GM19025 (cell line): ENCODE data around the gene TBC1D5.
"Not testable (repeated sequence)": the region's sequence is repeated elsewhere in the genome, so short reads cannot be mapped to it uniquely, and the experiment has no call there.

ENCODE experiments used
- ATAC-seq: cut with Tn5 transposase; IDR thresholded peaks from one replicate; pipeline ENCODE4 v1.9.1; 2021; ENCODE audit warnings: mild to moderate bottlenecking, low read depth, moderate library complexity; ENCODE audit not compliant: unreplicated experiment

TBC1D5 gene

DNA sequence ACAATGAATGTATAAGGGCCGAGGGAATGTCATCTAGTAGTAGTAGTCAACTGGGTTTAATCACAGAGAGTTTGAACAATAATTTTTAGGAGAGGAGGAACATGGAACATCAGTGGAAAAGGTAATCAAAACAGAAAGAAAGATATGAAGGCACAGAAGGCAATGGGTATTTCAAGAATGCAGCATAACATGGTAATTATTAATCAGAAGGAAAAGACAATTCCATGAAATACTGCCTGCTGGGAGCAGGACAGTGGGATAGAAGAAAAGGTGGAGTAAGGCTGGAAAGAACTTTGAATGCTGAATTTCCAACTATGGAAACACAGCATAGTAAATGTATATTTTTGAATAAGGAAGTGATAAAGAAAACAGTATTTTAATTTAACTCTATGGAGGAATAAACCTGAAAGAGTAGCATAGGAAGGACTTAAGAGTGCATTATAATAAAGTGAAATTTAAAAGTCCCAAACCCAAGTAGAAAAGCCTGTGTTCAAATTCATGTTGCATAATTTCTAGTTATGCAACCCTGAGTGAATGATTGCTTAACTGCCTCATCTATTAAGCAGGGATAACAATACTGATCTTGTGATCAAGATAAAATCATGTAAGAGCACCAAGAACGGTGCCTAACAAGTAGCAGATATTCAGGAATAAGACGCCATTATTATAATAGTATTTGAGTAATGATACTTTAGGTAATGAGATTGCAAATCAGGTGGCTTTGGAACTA, 357.7 kb downstream of the TBC1D5 start:
- no peak for ATAC-seq

DNA sequence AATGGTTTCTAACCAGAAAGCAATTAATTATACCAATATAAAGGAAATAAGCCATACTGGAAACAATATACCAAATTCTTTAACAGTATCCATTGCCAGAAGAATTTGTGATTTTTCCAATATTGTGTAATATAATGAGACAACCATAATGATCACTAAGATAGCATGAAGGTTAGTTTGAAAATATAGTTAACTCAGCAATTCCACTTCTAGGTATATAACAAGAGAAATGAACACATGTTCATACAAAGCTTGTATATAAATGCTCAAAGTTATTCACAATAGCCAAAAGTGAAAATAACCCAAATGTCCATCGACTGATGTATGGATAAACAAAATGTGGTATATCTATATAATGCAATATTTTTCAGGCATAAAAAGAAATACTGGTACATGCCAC, 369.1 kb downstream of the TBC1D5 start:
- no peak for ATAC-seq

DNA sequence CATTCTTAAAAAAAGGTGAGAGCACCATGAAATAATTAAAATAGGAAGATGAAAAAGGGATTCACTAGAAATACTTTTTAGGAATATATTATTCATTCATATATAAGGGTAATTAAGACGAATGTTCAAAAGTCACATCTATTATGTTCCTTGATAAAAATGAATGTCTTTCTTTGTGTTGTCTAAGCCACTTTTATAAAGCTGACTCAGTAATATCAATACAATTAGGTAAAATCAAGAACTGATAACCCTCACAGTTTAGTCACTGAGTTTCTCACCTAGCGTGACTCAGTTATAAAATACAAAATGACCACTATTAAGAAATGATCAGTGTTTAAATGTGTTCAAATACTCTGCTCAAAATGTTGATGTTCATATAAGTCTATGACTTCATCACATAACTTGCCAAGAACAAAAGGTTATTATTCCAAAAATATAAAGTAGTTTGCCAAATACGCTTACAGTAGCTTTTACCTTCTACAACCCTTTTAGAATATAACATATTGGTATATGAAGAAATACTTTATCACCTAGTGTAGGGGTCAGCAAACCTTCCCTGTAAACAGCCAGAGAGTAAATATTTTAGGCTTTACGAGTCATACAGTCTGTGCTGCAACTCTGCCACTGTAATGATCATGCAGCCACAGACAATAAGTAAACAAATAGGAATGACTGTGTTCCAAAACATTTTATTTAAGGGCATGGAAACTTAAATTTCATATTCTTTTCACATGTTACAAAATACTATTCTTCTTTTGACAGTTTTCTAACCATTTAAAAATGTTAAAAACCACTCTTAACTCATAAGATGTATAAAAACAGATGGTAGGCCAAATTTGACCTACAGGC, 369.8 kb downstream of the TBC1D5 start:
- ATAC-seq = no peak

DNA sequence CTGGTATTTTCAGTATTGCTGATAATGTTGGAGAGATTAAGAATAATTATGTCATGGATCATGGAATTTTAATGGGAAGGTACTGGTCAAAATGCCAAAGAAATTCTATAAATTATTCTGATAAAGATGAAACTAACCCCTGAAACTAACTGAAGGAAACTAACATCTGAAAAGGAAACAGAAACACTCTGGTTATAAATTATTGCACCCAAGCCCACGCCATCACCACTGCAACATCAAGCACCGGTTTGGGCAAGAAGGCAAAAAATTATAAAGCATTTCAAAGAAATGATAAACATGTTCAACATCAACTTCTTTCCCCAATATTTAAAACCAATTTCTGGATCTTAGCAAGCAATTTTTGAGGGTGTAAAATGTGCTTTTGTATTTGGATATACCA, 372.5 kb downstream of the TBC1D5 start:
- no peak for ATAC-seq

DNA sequence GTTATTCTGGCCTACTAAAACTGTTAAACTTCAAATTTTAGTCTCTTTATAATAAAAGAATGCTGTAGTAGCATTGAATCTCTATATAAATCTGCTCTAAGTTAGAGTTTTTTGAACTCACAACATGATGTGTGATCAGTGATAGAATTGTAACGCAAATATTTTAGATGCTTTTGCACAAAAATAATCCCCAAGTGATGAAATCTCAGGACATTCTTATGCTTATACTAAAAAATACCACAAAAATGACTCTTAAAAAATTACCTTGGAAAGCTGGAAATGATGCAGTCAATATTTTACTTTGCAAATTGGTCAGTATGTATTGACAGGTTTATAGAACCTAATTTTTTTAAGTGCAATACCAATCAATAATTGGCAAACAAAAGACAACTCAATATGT, 375.3 kb downstream of the TBC1D5 start:
- ATAC-seq = no peak

DNA sequence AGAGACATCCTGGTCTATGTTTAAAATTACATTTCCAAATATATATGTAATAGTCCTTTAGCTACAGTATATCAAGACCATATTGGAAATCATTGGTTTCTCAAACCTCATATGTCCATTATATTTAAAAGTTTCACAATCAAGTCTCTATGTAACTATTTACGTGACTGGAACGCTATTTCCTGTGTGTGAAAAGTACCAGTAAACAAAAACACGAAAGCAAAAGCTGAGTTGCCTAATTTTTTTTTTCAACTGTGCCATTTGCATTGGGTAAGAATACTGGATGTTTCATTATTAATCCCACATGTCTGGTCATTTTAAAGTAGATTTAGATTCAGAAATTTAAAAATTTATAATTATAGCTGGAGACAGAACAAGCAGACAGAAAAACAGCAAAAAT, 381.4 kb downstream of the TBC1D5 start:
- no peak for ATAC-seq

DNA sequence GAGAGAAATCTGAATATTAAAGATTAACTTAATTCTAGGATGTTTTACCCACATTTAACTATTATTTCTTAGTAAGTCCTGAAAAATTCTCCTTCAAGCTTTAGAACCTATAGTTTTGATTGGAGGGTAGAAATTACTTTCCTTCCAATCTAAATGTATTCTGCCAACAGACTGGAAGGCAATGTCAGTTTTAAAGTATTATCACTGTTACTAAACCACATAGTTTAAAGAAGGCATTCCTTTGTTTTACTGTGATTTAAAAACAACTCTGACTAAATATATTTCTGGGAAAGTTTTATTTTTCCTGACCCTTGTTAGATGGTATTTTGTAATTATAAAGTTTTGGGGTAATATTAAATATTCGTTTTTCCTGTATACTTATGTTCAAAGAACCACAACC, 382.5 kb downstream of the TBC1D5 start:
- ATAC-seq = no peak

DNA sequence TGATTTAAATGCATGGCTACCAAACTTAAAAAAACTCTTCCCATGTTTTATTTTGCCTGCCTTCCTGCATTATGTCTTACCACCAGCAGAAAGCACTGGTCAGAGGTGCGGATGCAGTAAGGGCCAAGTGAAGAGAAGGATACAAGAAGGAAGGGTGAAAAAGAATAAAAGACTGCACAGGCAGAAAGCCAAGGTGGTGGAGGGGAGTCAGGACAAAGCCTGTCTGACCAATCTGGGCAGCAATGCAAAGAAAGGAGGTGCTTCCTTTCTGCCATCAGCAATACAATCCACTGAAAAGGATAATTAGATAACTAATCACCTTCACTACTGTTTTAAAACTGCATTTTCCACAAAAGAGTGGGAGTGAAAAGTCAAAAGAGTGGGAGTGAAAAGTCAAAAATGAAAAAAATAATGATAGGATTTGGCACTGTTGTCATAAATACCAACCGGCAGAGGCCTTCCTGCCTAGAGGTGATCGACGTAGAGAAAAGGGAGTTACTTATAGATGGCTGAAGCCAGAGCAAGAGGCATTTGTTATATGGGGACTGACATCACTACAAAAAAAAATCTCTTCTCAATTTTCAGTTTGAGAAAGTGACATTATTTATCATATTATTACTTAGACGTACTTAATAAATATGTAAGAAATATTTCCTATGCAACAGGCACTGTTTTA, 385.3 kb downstream of the TBC1D5 start:
- ATAC-seq = no peak

DNA sequence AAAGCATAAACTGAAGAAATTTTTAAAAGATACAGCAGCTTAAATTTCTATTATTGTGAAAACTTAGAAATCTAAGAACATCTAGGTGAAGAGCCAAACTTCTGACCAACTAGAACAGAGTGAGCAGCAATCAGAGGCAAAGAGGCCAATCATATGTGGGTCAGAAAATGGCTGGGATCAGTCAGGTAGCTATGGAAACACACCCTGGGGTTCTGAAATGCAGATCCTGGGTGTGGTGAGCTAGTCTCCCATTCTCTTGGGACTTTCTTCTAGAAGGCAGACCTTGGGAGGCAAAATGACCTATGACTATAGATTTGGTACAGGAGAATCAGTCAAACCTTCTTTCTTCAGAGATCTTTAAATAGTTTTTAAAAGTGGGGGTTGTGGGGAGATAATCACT, 385.8 kb downstream of the TBC1D5 start:
- no peak for ATAC-seq

DNA sequence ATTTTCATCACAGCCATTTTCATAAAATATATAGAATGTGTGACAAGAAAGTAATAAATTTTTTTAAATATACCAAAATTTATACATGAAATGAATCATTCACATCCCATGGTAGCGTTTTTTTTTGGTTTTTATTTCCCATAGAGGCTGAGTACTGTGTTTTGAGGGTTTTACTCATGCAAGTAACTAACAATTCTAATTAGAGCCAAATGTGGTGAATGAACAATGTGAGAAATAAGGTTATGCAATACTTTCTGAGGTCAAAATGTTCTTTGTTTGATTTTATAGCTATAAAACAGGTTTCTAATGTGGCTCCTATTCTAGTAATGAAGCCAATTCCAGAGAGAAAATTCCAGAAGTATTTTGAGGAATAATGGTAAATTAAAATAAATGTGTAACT, 386.8 kb downstream of the TBC1D5 start:
- no peak for ATAC-seq

DNA sequence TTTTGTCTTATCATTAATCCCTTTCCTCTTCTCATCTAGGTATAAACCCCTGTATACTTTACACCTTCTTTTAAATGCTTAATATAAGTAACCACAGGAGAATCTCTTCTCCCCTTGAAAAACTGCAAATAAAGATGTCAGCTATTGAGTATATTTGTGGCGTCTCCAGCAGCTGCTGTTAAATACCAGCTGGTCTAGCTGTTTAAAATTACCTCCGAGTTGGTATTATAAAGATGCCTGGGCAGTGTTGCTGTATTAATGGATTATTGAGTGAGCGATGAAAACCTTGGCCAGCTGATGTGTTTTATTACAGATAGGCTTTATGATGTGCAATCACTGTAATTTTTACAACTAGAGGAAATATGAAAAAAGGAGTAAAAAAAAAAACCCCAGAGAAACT, 388.1 kb downstream of the TBC1D5 start:
- no peak for ATAC-seq

DNA sequence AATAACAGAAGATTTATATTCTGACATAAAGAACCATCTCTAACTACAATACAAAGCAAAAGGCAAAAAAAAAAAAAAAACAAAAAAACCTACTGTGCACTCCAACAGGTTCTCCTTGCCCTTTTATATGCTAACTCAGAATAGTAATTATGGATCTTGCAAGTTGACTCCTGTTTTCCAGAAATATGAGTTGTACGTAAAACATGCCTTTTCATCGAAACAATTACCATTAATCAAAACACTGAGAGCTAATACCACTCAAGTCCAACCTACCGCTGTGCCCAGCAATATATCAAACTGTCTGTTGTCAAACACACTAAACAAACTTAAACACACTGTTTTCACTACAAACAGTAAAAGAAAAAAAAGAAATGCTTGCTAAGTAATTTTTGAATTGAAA, 389.8 kb downstream of the TBC1D5 start:
- no peak for ATAC-seq

DNA sequence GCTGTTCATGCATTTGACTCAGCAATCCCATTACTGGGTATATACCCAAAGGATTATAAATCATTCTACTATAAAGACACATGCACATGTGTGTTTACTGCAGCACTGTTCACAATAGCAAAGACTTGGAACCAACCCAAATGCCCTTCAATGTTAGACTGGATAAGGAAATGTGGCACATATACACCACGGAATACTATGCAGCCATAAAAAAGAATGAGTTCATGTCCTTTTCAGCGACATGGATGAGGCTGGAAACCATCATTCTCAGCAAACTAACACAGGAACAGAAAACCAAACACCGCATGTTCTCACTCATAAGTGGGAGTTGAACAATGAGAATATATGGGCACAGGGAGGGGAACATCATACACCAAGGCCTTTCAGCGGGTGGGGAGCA, 391.2 kb downstream of the TBC1D5 start:
- ATAC-seq = not testable (repeated sequence)

DNA sequence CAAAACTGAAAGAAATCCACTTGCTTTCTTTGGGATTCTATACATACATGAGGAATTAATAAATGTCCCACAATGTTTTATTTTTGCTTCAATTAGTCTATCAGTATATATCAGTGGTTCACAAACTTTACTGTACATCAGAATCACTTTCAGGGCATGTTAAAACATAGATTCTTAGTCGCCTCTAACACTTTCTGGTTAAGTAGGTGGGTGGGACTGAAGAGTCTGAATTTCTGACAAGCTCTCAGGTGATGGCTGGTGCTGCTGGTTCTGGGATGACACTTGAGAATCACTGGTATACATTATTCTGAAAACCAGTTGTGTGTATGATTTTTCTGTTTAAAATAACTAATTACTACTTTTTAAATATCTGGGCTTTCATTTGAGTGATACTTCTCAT, 393.3 kb downstream of the TBC1D5 start:
- no peak for ATAC-seq

DNA sequence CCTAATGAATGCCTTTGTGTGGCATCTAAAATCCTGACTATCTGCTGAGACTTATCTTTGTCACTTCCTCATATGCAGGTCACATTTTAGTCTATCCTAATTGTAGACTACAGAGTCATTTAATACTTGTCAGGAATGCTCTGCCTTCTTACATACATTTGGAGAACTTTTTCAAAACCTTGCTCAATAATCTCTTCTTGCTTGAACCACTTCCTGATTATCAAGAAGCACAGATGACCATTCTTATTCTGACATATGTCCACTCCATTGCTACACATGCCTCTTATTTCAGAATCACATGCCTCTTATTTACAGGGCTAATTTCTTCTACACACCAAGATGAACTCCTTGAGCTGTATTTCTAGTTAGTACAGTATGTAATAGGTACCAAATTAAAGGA, 400.3 kb downstream of the TBC1D5 start:
- no peak for ATAC-seq

DNA sequence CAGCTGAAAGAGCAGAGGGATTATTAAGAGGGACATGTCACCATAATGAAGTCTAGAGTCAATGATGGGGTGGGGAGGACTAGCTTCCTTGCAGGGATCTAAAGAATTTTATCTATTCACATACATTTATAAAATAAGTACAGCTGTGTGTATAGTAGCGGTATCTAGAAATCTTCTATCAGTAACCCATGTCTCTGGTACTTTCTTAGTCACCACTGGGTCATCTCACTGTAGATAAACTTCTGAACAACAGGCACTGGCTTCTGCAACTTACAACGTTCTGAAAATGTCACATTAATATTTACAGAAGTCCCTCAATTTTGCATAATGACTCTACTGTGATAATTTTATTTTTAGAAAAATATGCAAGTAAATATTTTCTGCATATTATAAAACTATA, 401.7 kb downstream of the TBC1D5 start:
- no peak for ATAC-seq

DNA sequence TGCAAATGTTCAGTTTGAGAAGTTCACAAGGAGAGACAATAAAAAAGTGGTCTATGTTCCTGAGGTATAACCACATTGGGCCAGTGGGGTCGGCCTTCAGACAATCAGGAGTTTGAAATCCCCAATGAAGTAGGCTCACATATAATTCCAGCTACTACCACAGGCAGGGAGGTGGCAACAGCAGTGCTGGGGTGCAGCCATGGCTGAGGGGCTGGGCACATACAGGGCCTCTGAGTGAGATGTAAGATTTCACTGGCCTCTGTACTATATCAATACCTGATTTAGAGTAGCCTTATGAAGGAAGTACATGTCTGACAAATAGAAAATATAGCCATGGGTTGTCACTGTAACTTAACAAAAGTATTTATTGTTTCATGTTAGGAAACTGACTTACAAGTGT, 402.2 kb downstream of the TBC1D5 start:
- ATAC-seq = no peak

DNA sequence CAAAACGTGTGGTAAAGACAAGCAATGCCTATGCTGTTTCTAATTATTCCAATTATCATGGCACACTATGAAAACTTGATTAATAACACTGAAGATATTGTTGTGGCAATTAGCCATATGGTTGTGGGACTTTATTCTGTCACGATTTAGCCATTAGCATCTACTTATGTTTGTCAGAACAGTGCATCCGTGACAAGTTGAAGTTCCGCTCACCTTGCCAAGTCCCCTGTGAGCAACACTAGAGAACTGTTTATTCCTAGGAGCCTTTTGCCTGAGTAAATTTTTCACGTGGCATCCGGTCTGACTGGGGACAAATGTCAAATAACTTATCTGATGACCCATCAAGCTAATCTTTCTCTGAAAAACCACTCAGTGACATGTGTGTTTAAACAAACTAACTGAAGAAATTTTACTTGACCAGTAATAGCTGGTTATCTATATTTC, 403.3 kb downstream of the TBC1D5 start:
- ATAC-seq = no peak

DNA sequence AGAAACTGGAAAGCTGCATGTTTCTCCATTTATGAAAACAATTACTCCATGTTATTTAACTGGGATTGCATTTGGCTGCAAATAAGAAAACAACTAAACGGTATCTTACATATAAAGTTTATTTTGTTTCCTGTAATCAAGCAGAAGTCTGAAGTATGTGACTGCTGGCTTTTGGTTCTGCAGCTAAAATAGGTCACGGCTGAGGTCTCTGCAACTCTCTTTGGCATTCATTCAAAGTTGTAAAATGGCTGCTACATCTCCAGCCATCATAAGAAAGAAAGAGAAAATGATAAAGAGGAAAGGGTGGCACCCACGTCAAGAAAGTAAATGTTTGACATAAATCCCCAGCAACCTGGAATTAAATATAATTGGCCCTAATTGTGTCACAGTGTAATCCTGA, 406.1 kb downstream of the TBC1D5 start:
- ATAC-seq = no peak

DNA sequence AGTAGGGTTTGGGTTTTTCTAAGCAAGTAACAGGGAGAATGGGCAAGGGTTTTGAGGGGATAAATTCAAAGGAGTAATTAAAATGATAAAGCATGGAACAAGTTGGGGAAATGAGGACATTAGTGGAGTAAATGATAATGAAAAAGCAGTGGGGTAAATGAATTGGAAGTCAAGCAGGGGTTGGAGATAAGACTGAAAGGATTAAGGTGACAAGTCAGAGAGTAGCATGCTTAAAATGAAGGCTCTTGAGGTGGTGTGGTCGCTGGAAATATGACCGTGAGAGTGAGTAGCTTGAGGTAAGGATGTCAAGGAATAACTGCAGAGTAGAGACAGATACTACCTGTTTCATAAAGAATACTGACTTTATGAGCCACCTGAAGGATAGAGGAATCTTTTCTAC, 408.5 kb downstream of the TBC1D5 start:
- no peak for ATAC-seq

DNA sequence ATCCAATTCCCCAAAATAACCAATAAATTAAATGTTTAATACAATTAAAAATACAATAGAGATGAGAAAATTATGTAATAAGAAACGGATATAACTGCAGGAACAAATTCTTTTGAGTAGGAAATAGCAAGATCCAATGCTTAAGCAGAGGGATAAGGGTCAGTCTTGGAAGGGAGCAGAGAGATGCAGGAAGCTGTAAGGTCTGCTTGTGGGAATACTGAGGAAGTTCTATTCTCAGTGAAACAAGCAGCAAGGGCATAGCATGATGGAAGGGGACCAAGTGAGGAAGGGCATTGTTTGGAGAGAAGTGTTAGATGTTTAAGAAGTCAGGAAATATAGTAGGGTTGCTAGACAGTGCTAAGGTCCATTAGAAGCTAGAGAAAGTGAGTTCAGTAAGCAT, 409.0 kb downstream of the TBC1D5 start:
- no peak for ATAC-seq
